H9 (cell line): Measurements from ENCODE around the gene CPLANE1. TPM values are rescaled to one million over a fixed set of nuclear protein-coding genes. Genes with fewer than 3 reads are reported as not detected.

Source experiments
- DNase-seq: peaks from one replicate; pipeline ENCODE4 v3.0.0-alpha.2; 2017
- H2AFZ ChIP-seq: one replicate; pipeline ENCODE4 v1.6.1; 2013; ENCODE audit warnings: mild to moderate bottlenecking, low read length, control low read depth, moderate library complexity
- H2AK5ac ChIP-seq: 2 replicates; pipeline ENCODE4 v1.6.1; 2013; ENCODE audit warnings: low read length, control low read depth, mixed read lengths; ENCODE audit not compliant: insufficient read length
- H2BK120ac ChIP-seq: one replicate; pipeline ENCODE4 v1.6.1; 2013; ENCODE audit warnings: low read depth, mild to moderate bottlenecking, low read length, control low read depth, inconsistent platforms; ENCODE audit not compliant: poor library complexity, severe bottlenecking
- H2BK12ac ChIP-seq: 2 replicates; pipeline ENCODE4 v1.6.1; 2013; ENCODE audit warnings: low read length, control low read depth, mixed read lengths, low read depth; ENCODE audit not compliant: insufficient read length
- H2BK15ac ChIP-seq: 2 replicates; pipeline ENCODE4 v1.6.1; 2013; ENCODE audit warnings: low read depth, low read length, control low read depth
- H2BK20ac ChIP-seq: one replicate; pipeline ENCODE4 v1.6.1; 2013; ENCODE audit warnings: low read depth, mild to moderate bottlenecking, low read length, control low read depth, inconsistent platforms; ENCODE audit not compliant: poor library complexity, severe bottlenecking
- H2BK5ac ChIP-seq: 2 replicates; pipeline ENCODE4 v1.6.1; 2013; ENCODE audit warnings: low read length, control low read depth, mixed read lengths; ENCODE audit not compliant: insufficient read length
- H3K14ac ChIP-seq: 2 replicates; pipeline ENCODE4 v1.6.1; 2013; ENCODE audit warnings: low read length, control low read depth; ENCODE audit not compliant: insufficient read depth
- H3K18ac ChIP-seq: 2 replicates; pipeline ENCODE4 v1.6.1; 2013; ENCODE audit warnings: low read depth, mild to moderate bottlenecking, mixed read lengths, low read length, control low read depth; ENCODE audit not compliant: insufficient read length
- H3K23ac ChIP-seq: 2 replicates; pipeline ENCODE4 v1.6.1; 2013; ENCODE audit warnings: low read length, control low read depth, mixed read lengths, low read depth; ENCODE audit not compliant: insufficient read length
- H3K23me2 ChIP-seq: 2 replicates; pipeline ENCODE4 v1.6.1; 2013; ENCODE audit warnings: low read depth, mild to moderate bottlenecking, mixed read lengths, low read length, control low read depth; ENCODE audit not compliant: insufficient read length, poor library complexity, severe bottlenecking
- H3K27ac ChIP-seq: 2 replicates; pipeline ENCODE4 v1.5.1; 2013; ENCODE audit warnings: low read length, control low read depth, mixed read lengths, low read depth; ENCODE audit not compliant: insufficient read length
- H3K27me3 ChIP-seq: 2 replicates; pipeline ENCODE4 v1.6.1; 2013; ENCODE audit warnings: low read length, control low read depth, inconsistent platforms; ENCODE audit not compliant: insufficient read depth
- H3K4ac ChIP-seq: 2 replicates; pipeline ENCODE4 v1.6.1; 2013; ENCODE audit warnings: low read depth, mild to moderate bottlenecking, control low read depth, inconsistent platforms, low read length, moderate library complexity
- H3K4me1 ChIP-seq: 2 replicates; pipeline ENCODE4 v1.6.1; 2013; ENCODE audit warnings: low read length, control low read depth, inconsistent platforms; ENCODE audit not compliant: insufficient read depth
- H3K4me2 ChIP-seq: 2 replicates; pipeline ENCODE4 v1.6.1; 2013; ENCODE audit warnings: low read length, control low read depth, mixed read lengths; ENCODE audit not compliant: insufficient read length, insufficient read depth
- H3K56ac ChIP-seq: 2 replicates; pipeline ENCODE4 v1.6.1; 2013; ENCODE audit warnings: low read depth, mild to moderate bottlenecking, mixed read lengths, low read length, control low read depth; ENCODE audit not compliant: insufficient read length
- H3K79me1 ChIP-seq: 2 replicates; pipeline ENCODE4 v1.6.1; 2013; ENCODE audit warnings: low read depth, mild to moderate bottlenecking, moderate library complexity, low read length, control low read depth, inconsistent platforms; ENCODE audit not compliant: insufficient read depth, poor library complexity, severe bottlenecking
- H3K79me2 ChIP-seq: 2 replicates; pipeline ENCODE4 v1.6.1; 2013; ENCODE audit warnings: low read length, control low read depth, inconsistent platforms; ENCODE audit not compliant: insufficient read depth
- H3K9ac ChIP-seq: 2 replicates; pipeline ENCODE4 v1.6.1; 2013; ENCODE audit warnings: low read length, control low read depth, mixed read lengths; ENCODE audit not compliant: insufficient read length; ENCODE audit errors: extremely low read depth
- H3K9me3 ChIP-seq: one replicate; pipeline ENCODE4 v1.6.1; 2013; ENCODE audit warnings: low read depth, low read length, inconsistent platforms; ENCODE audit not compliant: control insufficient read depth
- H3T11ph ChIP-seq: one replicate; pipeline ENCODE4 v1.6.1; 2013; ENCODE audit warnings: mild to moderate bottlenecking, low read length, control low read depth, inconsistent platforms
- H4K20me1 ChIP-seq: one replicate; pipeline ENCODE4 v1.6.1; 2013; ENCODE audit not compliant: control insufficient read depth, insufficient read length, insufficient read depth
- H4K5ac ChIP-seq: 2 replicates; pipeline ENCODE4 v1.6.1; 2013; ENCODE audit warnings: low read depth, mild to moderate bottlenecking, mixed read lengths, low read length, control low read depth; ENCODE audit not compliant: insufficient read length
- H4K8ac ChIP-seq: replicated peaks from 2 replicates; pipeline ENCODE4 v1.6.1; 2013; ENCODE audit warnings: low read length, control low read depth, mixed read lengths, low read depth; ENCODE audit not compliant: insufficient read length
- H4K91ac ChIP-seq: 2 replicates; pipeline ENCODE4 v1.6.1; 2013; ENCODE audit warnings: low read depth, mild to moderate bottlenecking, moderate library complexity, mixed read lengths, low read length, control low read depth; ENCODE audit not compliant: insufficient read length
- H3K27ac Mint-ChIP-seq, 3 experiments: 2 replicates in 2 of 3; 3 replicates in 1 of 3; pipeline ENCODE4 v1.8.0; 2020 to 2021; ENCODE audit warnings: mixed read lengths in 3 of 3, mild to moderate bottlenecking in 1 of 3, moderate library complexity in 1 of 3
- H3K27me3 Mint-ChIP-seq: 2 replicates; pipeline ENCODE4 v1.8.0; 2021; ENCODE audit warnings: low read depth, mild to moderate bottlenecking, moderate library complexity, mixed read lengths
- H3K36me3 Mint-ChIP-seq, 3 experiments: 2 replicates in 2 of 3; 3 replicates in 1 of 3; pipeline ENCODE4 v1.8.0; 2020 to 2021; ENCODE audit warnings: low read depth in 3 of 3, mixed read lengths in 3 of 3; ENCODE audit not compliant: insufficient read depth in 1 of 3
- H3K4me1 Mint-ChIP-seq, 2 experiments: 2 replicates each; pipeline ENCODE4 v1.8.0; 2020; ENCODE audit warnings: mixed read lengths in 2 of 2
- H3K4me3 Mint-ChIP-seq, 2 experiments: 2 replicates in 1 of 2; 3 replicates in 1 of 2; pipeline ENCODE4 v1.8.0; 2020 to 2021; ENCODE audit warnings: mild to moderate bottlenecking in 2 of 2, mixed read lengths in 2 of 2, moderate library complexity in 1 of 2
- H3K9me3 Mint-ChIP-seq, 2 experiments: 2 replicates in 1 of 2; 3 replicates in 1 of 2; pipeline ENCODE4 v1.8.0; 2020; ENCODE audit warnings: mild to moderate bottlenecking in 2 of 2, mixed read lengths in 2 of 2, moderate library complexity in 1 of 2
- WGBS: extraction: QIAGEN DNeasy Blood & Tissue Kit; methylation state at CpG from one replicate; pipeline ENCODE4 v1.1.7; 2013; ENCODE audit warnings: missing lambda C conversion rate, low lambda C conversion rate, mixed read lengths; ENCODE audit not compliant: insufficient read length; ENCODE audit errors: extremely low coverage; 5-methylcytosine and 5-hydroxymethylcytosine counted together
- total RNA-seq: library from RNA; stranded (reverse); gene quantifications from 2 replicates; pipeline ENCODE4 v1.2.1, GENCODE V29; 2021
- TF ChIP-seq, protein P1 (sequence below): fragments of 200-600 bp; sonication (generic); conservative IDR thresholded peaks from 3 replicates; pipeline ENCODE4 v1.8.0; 2021; ENCODE audit warnings: antibody characterized with exemption, mild to moderate bottlenecking

The CPLANE1 gene
- total RNA-seq, 1 experiment from 2014 or later = 11.6 TPM

DNA sequence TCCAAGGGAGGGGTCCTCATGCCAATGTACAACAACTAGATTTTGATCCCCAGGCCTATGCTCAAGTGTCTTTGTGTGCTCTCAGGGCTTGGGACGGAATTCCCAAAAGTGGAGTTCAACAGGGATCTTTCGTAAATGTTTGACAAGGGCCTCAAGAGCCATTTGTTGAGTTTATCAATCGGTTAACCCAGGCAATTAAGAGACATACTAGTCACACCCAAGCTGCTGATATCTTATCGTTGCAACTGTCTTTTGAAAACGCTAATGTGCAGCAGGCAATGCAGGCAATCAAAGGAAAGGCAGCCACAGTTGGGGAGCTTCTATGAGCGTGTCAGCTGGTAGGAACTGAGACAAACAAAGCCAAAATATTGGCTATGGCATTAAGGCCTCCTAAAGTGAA is 161.2 kb downstream of the CPLANE1 start:
- peaks cover 30% of the 10 kb centered on the region for H3K27me3 ChIP-seq
- DNase-seq = no peak
- H2AFZ ChIP-seq = no peak overlapping the region
- no peaks in the 10 kb centered on the region for H3K9me3 ChIP-seq
- H3K79me2 ChIP-seq = no peaks in the 10 kb centered on the region
- no peak overlapping the region for H3K27ac ChIP-seq
- no peak overlapping the region for H3K23ac ChIP-seq
- Mint-ChIP-seq H3K27me3 (peaks cover 67% of the 10 kb centered on the region), H3K36me3 (0 out of 7 replicates have a peak, but pooled peaks cover 0 to 3% (median 0%) of the 10 kb centered on the region in 3 experiments), H3K27ac (no peak overlapping the region), H3K4me1 (peaks cover 27 to 38% of the 10 kb centered on the region in 2 experiments), H3K4me3 (no peak overlapping the region), H3K9me3 (no peaks in the 10 kb centered on the region)
- no peak overlapping the region for H2BK20ac ChIP-seq
- H4K20me1 ChIP-seq = no peaks in the 10 kb centered on the region
- TF ChIP-seq, protein P1, sequence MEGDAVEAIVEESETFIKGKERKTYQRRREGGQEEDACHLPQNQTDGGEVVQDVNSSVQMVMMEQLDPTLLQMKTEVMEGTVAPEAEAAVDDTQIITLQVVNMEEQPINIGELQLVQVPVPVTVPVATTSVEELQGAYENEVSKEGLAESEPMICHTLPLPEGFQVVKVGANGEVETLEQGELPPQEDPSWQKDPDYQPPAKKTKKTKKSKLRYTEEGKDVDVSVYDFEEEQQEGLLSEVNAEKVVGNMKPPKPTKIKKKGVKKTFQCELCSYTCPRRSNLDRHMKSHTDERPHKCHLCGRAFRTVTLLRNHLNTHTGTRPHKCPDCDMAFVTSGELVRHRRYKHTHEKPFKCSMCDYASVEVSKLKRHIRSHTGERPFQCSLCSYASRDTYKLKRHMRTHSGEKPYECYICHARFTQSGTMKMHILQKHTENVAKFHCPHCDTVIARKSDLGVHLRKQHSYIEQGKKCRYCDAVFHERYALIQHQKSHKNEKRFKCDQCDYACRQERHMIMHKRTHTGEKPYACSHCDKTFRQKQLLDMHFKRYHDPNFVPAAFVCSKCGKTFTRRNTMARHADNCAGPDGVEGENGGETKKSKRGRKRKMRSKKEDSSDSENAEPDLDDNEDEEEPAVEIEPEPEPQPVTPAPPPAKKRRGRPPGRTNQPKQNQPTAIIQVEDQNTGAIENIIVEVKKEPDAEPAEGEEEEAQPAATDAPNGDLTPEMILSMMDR = no peak
- H3K79me1 ChIP-seq = no peaks in the 10 kb centered on the region
- no peak overlapping the region for H4K5ac ChIP-seq
- H3K23me2 ChIP-seq = no peaks in the 10 kb centered on the region
- no peak overlapping the region for H2BK5ac ChIP-seq
- WGBS = no CpG with 5 or more reads among the region's 6 CpGs
- H2AK5ac ChIP-seq = no peak overlapping the region
- H2BK15ac ChIP-seq = no peak overlapping the region
- H3T11ph ChIP-seq = no peak overlapping the region
- H4K8ac ChIP-seq = no peak overlapping the region
- H3K4ac ChIP-seq = no peak overlapping the region
- H2BK12ac ChIP-seq = no peak overlapping the region
- H3K56ac ChIP-seq = no peak overlapping the region
- no peak overlapping the region for H4K91ac ChIP-seq
- H3K9ac ChIP-seq = no peak overlapping the region
- H2BK120ac ChIP-seq = no peak overlapping the region
- H3K4me1 ChIP-seq = peaks cover 2% of the 10 kb centered on the region; the same call in 1 of the 2 replicates
- H3K18ac ChIP-seq = no peak overlapping the region
- no peak overlapping the region for H3K14ac ChIP-seq
- no peak overlapping the region for H3K4me2 ChIP-seq
